Astrocyte (in vitro differentiated cells and primary cell): Measurements from ENCODE around the gene HIPK1.

Experiments used
- EZH2 ChIP-seq: IDR thresholded peaks from 2 replicates; pipeline ENCODE4 v1.6.1; 2012; ENCODE audit warnings: mild to moderate bottlenecking, low read length, inconsistent platforms; ENCODE audit not compliant: insufficient read depth
- TF ChIP-seq, protein P1 (sequence below): IDR thresholded peaks from 2 replicates; pipeline ENCODE4 v1.5.1; 2011; ENCODE audit warnings: low read depth, mild to moderate bottlenecking, inconsistent platforms, low read length, moderate library complexity; ENCODE audit not compliant: insufficient read depth

DNA sequence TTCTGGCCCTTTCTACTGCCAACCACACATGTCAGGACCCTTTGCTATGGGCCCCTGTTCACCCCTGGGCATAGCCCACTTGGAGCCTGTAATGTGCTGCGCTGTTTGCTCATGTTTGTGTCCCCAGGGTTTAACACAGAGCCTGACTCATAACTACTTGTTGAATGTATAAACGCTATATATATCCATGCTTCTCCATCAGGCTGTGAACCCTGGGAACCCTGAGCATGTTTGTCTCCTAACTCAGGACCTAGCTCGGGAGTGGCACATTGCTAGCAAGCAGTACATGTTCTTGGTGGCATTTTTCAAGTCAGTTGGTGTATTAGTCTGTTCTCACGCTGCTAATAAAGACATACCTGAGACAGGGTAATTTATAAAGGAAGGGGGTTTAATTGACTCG is 58.1 kb downstream of the HIPK1 start:
- TF ChIP-seq, protein P1, sequence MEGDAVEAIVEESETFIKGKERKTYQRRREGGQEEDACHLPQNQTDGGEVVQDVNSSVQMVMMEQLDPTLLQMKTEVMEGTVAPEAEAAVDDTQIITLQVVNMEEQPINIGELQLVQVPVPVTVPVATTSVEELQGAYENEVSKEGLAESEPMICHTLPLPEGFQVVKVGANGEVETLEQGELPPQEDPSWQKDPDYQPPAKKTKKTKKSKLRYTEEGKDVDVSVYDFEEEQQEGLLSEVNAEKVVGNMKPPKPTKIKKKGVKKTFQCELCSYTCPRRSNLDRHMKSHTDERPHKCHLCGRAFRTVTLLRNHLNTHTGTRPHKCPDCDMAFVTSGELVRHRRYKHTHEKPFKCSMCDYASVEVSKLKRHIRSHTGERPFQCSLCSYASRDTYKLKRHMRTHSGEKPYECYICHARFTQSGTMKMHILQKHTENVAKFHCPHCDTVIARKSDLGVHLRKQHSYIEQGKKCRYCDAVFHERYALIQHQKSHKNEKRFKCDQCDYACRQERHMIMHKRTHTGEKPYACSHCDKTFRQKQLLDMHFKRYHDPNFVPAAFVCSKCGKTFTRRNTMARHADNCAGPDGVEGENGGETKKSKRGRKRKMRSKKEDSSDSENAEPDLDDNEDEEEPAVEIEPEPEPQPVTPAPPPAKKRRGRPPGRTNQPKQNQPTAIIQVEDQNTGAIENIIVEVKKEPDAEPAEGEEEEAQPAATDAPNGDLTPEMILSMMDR = no peak
- no peak for TF ChIP-seq EZH2
